ENCODE data around the gene ANGPTL7.
"Not testable (repeated sequence)": the region's sequence is repeated elsewhere in the genome, so short reads cannot be mapped to it uniquely, and the experiment has no call there.

ANGPTL7 gene

DNA sequence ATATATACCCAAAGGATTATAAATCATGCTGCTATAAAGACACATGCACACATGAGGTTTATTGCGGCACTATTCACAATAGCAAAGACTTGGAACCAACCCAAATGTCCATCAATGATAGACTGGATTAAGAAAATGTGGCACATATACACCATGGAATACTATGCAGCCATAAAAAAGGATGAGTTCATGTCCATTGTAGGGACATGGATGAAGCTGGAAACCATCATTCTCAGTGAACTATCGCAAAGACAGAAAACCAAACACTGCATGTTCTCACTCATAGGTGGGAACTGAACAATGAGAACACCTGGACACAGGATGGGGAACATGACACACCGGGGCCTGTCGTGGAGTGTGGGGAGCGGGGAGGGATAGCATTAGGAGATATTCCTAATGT lies 22.4 kb upstream of the ANGPTL7 start:
- H3K4me3 ChIP-seq (ENCODE audit: low read depth, low read length); DNase-seq (ENCODE audit: low read depth): not testable (repeated sequence)

DNA sequence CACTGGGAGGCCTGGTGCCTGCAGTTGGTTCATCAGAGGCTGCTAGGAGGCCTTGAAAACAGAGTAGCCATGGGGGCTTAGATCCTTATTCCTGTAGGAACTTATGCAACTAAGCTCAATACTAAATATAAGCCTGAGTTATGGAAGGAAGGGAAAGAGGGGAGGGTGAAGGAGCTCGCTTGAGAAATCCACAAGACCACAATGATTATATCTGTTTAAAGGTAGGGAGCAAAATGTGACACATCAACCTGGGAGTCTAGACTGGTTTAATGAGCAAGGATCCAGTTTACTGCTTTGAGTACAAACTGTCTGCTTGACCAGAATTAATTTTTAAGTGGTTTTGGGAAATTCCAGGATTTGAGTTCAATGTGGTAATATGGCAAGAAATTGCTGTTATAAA lies 20.4 kb upstream of the ANGPTL7 start:
- H3K4me3 ChIP-seq (ENCODE audit: low read depth, low read length) = no peak overlapping the region
- DNase-seq (ENCODE audit: low read depth) = no peak

DNA sequence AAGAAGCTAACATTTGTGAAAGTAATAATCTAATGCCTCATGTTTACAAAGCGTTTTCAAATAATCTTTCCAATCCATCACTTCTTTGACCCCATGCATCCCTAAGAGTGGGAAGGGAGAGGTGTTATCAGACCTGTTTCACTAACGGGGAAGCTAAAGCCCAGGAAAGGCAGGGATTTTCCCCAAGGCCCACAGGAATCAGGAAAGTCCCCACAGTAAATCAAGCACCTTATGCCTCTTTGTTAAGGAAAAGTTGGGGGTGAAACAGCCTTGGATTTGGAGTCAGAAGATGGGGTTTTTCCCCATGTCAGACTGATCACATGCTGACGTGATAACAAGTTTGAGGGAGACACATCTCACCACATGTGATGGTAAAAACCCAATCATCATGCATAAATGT lies 20.0 kb upstream of the ANGPTL7 start:
- no peak for DNase-seq (ENCODE audit: low read depth)
- no peak overlapping the region for H3K4me3 ChIP-seq (ENCODE audit: low read depth, low read length)

DNA sequence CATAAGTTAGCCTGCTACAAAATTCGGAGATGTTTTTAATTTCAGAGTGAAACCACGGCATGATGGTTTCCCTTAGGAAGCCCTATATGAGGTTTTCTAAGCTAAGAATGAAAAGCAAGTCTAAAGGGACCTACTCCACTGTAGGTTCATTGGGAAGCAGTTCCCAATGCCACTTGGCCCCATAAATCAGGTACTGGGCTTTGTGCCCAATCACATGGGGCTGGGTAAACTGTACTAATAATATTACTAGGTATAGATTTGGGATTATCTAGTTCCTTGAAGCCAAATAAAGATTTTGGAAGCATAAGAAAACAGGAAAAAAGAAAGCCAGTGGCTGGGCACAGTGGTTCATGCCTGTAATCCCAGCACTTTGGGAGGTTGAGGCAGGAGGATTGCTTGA lies 19.1 kb upstream of the ANGPTL7 start:
- no peak overlapping the region for H3K4me3 ChIP-seq (ENCODE audit: low read depth, low read length)
- no peak for DNase-seq (ENCODE audit: low read depth)

DNA sequence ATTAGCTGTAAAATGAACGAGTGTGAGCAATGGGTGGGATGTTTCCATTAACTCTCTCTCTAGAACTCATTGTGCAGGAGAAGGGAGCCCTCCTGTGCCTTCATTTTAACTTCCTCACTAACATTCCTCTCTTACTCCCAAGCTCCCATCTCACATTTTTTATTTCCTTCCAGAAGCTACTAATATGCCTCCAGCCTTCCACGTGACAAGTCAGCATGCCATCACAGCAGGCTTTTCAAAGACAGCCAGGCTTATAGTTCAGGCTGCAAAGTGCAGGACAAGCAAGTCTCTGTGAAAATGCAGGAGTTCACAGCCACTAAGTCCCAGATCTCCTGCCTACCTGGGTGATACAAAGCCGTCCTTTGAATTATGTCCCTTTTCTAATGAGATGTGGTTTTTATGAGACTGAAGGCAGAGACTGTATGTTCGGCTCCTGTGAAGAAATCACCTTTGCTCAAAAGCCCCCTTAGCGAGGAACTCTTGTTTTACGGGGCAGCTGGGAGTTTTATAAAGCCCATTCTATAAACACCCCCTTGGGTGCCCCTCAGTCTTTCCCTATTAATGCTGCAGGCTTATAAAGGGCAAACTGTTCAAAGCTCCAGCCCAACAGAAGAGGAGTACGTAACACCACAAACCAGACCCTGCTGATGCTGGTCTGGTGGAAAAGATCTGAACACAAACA lies 14.8 kb upstream of the ANGPTL7 start:
- no peak for DNase-seq (ENCODE audit: low read depth)
- H3K4me3 ChIP-seq (ENCODE audit: low read depth, low read length) = no peak overlapping the region

DNA sequence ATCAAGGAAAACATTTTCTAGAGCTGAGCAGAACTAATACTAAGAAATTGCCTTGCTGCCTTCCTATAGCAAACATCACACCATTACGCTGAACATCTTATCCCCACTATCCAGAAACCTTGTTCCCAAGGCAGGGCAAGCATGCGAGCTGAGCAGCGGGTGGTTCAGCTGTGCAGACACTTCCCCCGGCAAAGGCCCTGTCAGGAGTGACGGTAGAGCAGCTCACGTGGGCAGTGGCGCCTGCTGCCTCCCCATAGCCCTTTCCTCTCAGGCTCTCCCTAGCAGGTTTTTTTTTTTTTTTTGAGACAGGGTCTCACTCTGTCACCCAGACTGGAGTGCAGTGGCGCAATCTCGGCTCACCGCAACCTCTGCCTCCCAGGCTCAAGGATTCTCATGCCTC lies 13.7 kb upstream of the ANGPTL7 start:
- H3K4me3 ChIP-seq (ENCODE audit: low read depth, low read length) = no peak overlapping the region
- DNase-seq (ENCODE audit: low read depth) = no peak

DNA sequence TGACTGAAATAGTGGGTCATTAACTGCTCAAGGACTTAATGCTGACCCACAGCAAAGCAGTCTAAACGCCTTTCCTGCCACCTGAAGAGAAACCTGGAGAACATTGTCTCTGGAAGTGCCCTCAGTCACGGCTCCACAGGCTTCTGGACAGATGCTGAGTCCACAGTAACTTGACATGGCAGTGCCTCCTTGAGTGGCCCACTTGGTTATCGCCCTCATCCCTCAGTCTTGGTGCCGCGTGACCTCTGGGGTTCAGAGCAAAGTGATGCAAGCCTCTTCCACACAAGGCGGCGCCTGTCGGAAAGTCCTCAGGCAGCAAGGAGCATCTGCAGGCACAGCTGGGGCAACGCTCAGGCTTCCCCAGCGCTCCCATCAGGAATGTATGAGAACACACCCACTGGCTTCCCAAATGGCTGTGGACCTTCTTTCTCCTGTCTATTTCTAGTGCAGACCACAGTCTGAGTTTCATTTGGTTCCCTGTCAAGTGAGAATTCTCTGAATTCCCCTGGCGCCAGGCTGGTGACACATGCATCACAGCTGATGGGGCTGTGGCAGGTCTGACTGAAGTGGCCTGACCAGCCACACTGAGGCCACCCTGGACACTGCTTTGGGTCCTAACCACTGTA lies 13.0 kb upstream of the ANGPTL7 start:
- no peak overlapping the region for H3K4me3 ChIP-seq (ENCODE audit: low read depth, low read length)
- no peak for DNase-seq (ENCODE audit: low read depth)

DNA sequence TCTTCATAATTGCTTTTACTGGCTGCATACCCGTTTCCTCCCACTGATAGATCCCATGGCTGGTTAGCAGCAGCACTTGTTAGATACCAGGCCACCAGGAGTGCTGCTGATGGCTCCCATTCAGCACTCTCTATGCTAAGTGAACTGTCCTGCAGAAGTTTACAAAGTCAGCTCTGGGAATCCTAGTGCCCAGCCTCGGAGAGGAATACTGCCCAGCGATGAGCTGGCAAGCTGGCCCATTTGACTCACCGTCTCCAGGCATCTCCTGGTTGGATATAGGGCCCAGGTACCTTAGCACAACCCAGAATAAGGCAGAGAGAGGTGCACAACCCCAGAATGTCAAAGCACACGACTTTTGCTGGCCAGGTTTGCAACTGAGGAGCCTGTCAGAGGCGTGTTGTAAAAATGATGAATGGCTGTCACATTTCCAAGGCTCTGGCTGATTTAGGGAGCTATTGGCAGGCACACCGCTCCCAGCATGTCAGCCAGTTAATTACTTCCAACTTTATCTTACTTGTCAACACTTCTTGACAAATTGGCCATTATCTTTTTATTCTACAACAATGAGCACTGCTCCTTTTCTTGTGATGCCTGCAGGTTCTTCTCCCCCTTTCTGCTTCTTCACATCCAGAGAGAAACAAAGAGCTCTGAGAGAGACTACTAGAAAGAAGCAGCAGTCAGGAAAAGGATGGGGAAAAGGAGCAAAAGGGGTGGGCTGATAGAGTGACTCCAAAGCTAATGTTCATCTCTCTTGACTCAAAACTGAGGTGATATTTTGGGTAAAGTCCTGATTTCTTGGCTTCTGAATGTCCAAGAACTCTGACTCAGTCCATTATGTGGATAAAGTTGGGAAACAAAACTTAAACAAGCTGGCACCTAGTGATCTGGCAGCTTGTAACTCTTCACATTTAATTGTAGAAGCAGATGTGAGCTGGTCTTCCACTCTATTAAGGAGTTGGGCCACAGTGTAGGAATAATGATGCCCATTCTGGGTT lies 10.8 kb upstream of the ANGPTL7 start:
- no peak for DNase-seq (ENCODE audit: low read depth)
- no peak overlapping the region for H3K4me3 ChIP-seq (ENCODE audit: low read depth, low read length)

DNA sequence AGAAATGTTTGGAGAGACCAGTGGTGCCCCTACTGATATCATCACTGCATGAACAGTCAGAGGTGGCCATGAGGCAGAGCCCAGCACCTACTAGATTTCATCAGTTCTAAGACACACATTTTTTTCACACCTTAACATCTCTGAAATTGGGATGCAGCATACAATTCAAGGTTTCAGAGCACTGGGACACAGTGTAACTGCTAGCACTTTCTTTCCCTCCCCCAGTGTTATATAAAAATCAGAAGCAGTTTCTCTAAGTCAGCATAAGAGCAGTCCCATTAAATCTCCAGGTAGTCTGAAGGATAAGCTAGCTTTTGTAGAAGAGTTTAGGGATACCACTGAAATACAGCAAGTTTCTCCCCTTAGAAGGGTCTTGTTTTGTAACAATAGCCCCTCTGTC lies 10.0 kb upstream of the ANGPTL7 start:
- no peak for DNase-seq (ENCODE audit: low read depth)
- H3K4me3 ChIP-seq (ENCODE audit: low read depth, low read length) = no peak overlapping the region

DNA sequence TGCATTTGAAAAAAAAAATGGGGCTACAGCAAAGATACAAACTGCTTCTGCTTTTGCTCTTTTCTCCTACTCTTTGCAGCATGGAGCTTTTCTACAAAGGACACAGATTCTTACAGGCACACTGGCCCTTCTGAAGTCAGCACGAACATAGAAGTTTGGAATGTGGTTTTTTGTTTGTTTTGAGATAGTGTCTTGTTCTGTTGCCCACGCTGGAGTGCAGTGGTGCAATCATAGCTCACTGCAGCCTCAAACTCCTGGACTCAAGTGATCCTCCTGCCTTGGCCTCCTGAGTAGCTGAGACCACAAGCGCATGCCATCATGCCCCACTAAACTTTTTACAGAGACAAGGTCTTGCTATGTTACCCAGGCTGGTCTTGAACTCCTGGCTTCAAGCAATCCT lies 9.4 kb upstream of the ANGPTL7 start:
- not testable (repeated sequence) for DNase-seq (ENCODE audit: low read depth)

DNA sequence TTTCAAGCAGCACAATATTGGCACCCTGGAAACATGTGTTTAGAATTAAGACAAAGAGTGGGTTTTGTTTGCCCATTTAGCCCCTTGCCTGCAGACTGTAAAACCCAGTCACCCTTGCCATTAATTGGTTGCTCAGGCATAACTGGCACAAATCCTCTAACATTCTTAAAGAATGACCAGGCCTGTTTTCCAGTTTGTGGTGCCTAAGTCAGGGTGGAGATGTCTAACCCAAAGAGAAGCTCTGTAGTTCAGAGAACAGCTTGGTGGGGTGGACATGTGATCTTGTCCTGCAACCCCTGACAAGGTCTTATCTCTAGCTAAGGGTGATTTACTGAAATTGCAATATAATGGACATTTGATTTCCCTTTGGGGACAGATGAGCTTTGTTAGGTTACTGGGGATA lies 8.8 kb upstream of the ANGPTL7 start:
- no peak overlapping the region for H3K4me3 ChIP-seq (ENCODE audit: low read depth, low read length)

More for the DNA sequence above, 9.4 kb upstream of the ANGPTL7 start:
- not testable (repeated sequence) for H3K4me3 ChIP-seq (ENCODE audit: low read depth, low read length)

DNA sequence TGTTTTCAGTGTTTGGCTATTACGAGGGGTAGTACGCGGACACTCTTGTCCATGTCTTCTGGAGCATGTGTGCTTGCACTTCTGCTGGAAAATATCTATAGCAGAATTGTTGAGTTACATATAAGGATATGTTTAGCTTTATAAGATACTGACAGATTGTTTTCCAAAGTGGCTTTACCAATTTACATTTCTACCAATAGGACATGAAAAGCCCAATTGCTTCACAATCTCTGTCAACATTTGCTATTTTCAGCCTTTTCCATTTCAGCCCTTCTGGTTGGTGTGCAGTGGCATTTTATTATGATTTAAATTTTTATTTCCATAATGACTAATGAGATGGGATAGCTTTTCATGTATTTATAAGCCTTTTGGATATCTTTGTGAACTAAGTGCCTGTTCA lies 6.3 kb upstream of the ANGPTL7 start:
- DNase-seq (ENCODE audit: low read depth) = no peak
- no peak overlapping the region for H3K4me3 ChIP-seq (ENCODE audit: low read depth, low read length)

More for the DNA sequence above, 8.8 kb upstream of the ANGPTL7 start:
- no peak for DNase-seq (ENCODE audit: low read depth)

DNA sequence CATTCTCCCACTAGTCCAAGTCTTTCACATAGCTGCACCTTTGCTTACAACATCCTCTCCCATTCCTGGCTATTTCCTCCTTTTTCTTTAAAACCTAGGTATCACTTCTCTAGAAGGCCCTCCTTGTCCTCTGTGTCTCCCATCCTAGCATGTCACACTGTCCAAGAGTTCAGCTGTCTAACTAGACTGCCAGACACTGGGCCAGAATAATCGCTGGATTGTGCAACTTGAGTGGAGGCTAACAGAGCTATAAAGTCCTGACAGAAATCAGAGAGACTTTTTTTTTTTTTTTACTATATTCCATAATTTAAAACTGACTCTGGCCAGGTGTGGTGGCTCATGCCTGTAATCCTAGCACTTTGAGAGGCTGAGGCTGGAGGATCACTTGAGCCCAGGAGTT lies 4.2 kb upstream of the ANGPTL7 start:
- H3K4me3 ChIP-seq (ENCODE audit: low read depth, low read length) = no peak overlapping the region
- DNase-seq (ENCODE audit: low read depth) = no peak

DNA sequence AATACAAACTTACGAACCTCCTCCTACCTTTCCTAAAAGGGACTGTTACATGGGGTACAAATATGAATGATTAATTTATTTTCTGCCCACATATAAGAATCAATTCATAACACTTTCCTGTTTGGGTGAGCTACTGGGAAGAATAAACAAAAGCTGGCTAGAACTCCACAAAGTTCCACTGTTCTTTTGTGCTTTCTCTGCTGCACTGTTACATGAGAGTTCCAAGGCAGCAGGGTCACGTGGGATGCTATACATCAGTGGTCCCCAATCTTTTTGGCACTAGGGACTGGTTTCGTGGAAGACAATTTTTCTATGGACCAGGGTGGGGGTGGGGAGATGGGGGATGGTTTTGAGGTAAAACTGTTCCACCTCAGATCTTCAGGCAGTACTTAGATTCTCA lies 2.2 kb upstream of the ANGPTL7 start:
- H3K4me3 ChIP-seq (ENCODE audit: low read depth, low read length) = no peak overlapping the region
- no peak for DNase-seq (ENCODE audit: low read depth)

DNA sequence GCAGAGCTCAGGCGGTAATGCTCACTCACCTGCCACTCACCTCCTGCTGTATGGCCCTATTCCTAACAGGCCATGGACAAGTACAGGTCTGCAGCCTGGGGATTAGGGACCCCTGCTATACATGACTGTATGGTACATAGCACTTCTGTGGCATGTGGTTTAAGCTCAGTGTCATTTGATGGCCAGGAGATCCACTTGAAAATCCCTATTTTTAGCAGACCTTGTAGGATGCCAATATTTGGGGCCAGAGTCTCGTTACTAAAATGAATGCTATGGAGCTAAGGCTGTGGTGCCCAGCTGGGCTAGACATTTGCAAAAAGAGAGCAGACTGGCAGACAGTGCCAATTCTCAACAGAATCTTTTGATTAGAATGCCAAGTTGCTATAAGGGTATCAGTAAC lies 1.7 kb upstream of the ANGPTL7 start:
- no peak overlapping the region for H3K4me3 ChIP-seq (ENCODE audit: low read depth, low read length)
- DNase-seq (ENCODE audit: low read depth) = no peak

DNA sequence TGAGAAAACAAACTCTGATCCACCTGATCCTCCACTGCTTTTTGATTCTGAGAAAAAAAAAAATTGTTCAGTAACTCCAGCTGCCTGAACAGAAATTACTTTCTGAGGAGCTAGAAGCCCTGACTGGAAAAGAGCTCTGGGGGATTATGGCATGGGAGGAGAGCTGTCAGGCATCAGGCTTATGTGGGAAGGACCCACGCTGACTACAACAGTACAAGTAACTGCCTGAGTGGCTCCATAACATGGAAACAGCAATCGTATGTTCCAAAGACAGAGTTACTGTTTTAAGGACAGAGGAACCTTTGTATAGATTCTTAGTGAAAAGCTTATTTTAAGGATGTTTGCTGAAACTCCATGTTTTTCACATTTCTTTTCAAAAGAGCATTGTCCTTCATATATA lies 1.2 kb upstream of the ANGPTL7 start:
- no peak overlapping the region for H3K4me3 ChIP-seq (ENCODE audit: low read depth, low read length)
- DNase-seq (ENCODE audit: low read depth) = no peak

DNA sequence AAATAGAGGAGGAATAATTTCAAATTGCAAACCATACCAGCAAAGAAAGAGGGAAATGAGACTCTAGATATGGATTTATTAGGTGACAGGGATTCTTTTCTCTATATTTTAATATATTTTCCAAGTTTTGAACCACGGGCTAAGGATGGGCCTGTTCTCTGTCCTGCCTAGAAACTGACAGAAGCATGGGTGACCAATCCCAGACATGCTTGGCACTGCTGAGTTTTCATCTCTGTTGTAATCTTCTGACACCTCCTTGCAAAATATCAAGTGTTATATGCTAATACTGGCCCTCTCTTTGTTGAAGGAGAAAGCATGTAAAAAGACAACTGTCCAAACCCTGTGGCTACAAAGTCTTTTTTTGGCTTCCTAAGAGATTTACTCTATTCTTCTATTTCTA lies 774 bp upstream of the ANGPTL7 start:
- H3K4me3 ChIP-seq (ENCODE audit: low read depth, low read length) = no peak overlapping the region
- DNase-seq (ENCODE audit: low read depth) = no peak

DNA sequence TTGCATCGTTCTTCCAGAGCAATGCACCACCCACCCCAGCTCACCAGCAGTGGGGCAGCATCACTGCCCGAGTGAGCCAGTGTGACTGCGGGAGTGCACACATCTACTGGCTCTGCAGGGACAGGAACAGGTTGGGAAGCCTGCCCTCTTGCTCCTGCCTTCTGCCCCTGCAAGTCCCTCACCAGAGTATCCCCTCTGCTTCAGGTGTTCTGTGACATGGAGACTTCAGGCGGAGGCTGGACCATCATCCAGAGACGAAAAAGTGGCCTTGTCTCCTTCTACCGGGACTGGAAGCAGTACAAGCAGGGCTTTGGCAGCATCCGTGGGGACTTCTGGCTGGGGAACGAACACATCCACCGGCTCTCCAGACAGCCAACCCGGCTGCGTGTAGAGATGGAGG lies 4.2 kb downstream of the ANGPTL7 start:
- no peak for DNase-seq (ENCODE audit: low read depth)
- H3K4me3 ChIP-seq (ENCODE audit: low read depth, low read length) = no peak overlapping the region

DNA sequence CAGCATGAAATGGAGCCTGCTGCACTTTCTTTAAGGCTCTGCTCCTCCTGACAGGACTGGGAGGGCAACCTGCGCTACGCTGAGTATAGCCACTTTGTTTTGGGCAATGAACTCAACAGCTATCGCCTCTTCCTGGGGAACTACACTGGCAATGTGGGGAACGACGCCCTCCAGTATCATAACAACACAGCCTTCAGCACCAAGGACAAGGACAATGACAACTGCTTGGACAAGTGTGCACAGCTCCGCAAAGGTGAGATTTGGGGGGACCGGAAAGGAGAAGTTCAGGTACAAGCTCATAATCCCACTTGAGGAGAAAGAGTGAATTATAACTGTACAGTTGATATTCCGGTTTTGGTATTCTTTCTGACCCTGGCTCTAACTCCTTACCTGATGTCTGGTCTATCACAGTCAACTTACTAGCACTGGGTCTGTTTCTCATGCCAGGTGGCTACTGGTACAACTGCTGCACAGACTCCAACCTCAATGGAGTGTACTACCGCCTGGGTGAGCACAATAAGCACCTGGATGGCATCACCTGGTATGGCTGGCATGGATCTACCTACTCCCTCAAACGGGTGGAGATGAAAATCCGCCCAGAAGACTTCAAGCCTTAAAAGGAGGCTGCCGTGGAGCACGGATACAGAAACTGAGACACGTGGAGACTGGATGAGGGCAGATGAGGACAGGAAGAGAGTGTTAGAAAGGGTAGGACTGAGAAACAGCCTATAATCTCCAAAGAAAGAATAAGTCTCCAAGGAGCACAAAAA lies 5.4 kb downstream of the ANGPTL7 start:
- no peak for DNase-seq (ENCODE audit: low read depth)
- H3K4me3 ChIP-seq (ENCODE audit: low read depth, low read length) = no peak overlapping the region

DNA sequence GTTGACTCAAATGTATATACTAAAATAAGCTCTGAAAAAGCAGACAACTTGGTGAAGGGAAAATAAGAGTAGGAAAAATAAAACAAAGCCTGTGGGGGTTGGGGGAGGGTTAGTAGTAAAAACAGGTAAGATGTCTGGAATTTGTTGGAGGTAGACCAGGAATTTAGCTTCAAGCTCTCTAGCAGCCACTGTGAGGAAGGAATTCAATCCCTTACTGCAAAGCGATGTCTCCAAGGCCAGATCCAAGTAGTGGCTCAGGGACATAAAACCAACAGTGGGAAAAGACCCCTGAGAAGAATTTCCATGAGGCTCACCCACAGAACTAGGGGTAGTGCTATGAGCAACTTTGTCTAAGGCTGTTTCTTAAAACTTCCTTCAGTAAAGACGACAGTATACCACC lies 7.8 kb downstream of the ANGPTL7 start:
- DNase-seq (ENCODE audit: low read depth) = no peak
- no peak overlapping the region for H3K4me3 ChIP-seq (ENCODE audit: low read depth, low read length)
